K562 (cell line): ENCODE data around the gene ARPC2. TPM values are rescaled to one million over a fixed set of nuclear protein-coding genes. Genes with fewer than 3 reads are reported as not detected.

ENCODE experiments used
- ATAC-seq: fragments of 200-7000 bp; cut with Tn5 transposase; 3 replicates; pipeline ENCODE4 v1.9.1; 2020; ENCODE audit warnings: moderate library complexity
- BruUV-seq: library from RNA; stranded (reverse); fragments of 400-500 nt; replicated peaks from 2 replicates; lab custom pipeline; 2021; lab: Mats Ljungman, UMichigan
- CTCF ChIA-PET: fragments of 300-600 bp; formaldehyde crosslinking; extraction: SDS; loops from one replicate; lab custom pipeline; 2021; ENCODE audit warnings: low intra/inter-chr PET ratio; lab: Yijun Ruan, JAX
- POLR2A ChIA-PET: fragments of 300-600, 350-650 bp; sonication (Branson Sonifier 250); formaldehyde crosslinking; extraction: SDS; loops from one replicate; lab custom pipeline; 2021; ENCODE audit warnings: antibody characterized with exemption, inconsistent platforms; lab: Yijun Ruan, JAX
- DNase-seq, 4 experiments: peaks; one replicate each; pipeline versions ENCODE4 v3.0.0 to v3.0.0-alpha.2; 2011 to 2018; ENCODE audit warnings: low spot score in 3 of 4, mixed read lengths in 3 of 4; ENCODE audit errors: extremely low read depth in 1 of 4
- FAIRE-seq: peaks from 2 replicates; lab custom pipeline; 2011; peaks lifted over from hg19 to GRCh38; lab: Jason Lieb, UNC
- H2AFZ ChIP-seq: 2 replicates; pipeline ENCODE4 v1.6.0; 2011; ENCODE audit warnings: low read depth, low read length, control low read depth, inconsistent platforms
- H3K27ac ChIP-seq: fragments of 200-600 bp; 3 replicates; pipeline ENCODE4 v1.8.0; 2011; ENCODE audit warnings: low read depth, mild to moderate bottlenecking, control low read depth, inconsistent platforms, low read length, moderate library complexity, mixed read lengths; ENCODE audit errors: extremely low read depth
- H3K27me3 ChIP-seq, 2 experiments: fragments of 300-600 bp in 1 of 2; 2 replicates in 1 of 2; 3 replicates in 1 of 2; pipeline versions ENCODE4 v1.6.0 to v1.8.0; 2011; ENCODE audit warnings: inconsistent platforms in 2 of 2, low read length in 2 of 2, mild to moderate bottlenecking in 1 of 2, mixed read lengths in 1 of 2, moderate library complexity in 1 of 2; ENCODE audit not compliant: control insufficient read depth in 2 of 2, insufficient read depth in 2 of 2
- H3K36me3 ChIP-seq: fragments of 300-600 bp; 3 replicates; pipeline ENCODE4 v1.8.0; 2011; ENCODE audit warnings: mild to moderate bottlenecking, low read length, inconsistent platforms; ENCODE audit not compliant: control insufficient read depth, insufficient read depth
- H3K4me1 ChIP-seq, 2 experiments: fragments of 200-600 bp in 1 of 2; replicated peaks in 1 of 2; 2 replicates in 1 of 2; 3 replicates in 1 of 2; pipeline versions ENCODE4 v1.5.1 to v1.8.0; 2011; ENCODE audit warnings: inconsistent platforms in 2 of 2, low read length in 2 of 2, mild to moderate bottlenecking in 1 of 2, mixed read lengths in 1 of 2, moderate library complexity in 1 of 2; ENCODE audit not compliant: control insufficient read depth in 2 of 2, insufficient read depth in 2 of 2
- H3K4me2 ChIP-seq: 2 replicates; pipeline ENCODE4 v1.6.1; 2011; ENCODE audit warnings: low read length, control low read depth, inconsistent platforms, mixed read lengths; ENCODE audit not compliant: insufficient read depth
- H3K4me3 ChIP-seq: fragments of 200-600 bp; sonication (generic), shearing (Covaris generic); 2 replicates; pipeline ENCODE4 v1.5.1; 2016; ENCODE audit warnings: control low read depth, inconsistent platforms
- H3K79me2 ChIP-seq: fragments of 200-600 bp; 3 replicates; pipeline ENCODE4 v1.8.0; 2011; ENCODE audit warnings: low read length, inconsistent platforms; ENCODE audit not compliant: control insufficient read depth, insufficient read depth
- H3K9ac ChIP-seq, 2 experiments: 2 replicates each; pipeline versions ENCODE4 v1.6.0 to v1.6.1; 2011; ENCODE audit warnings: low read depth in 2 of 2, low read length in 2 of 2, control low read depth in 1 of 2, inconsistent platforms in 1 of 2, mild to moderate bottlenecking in 1 of 2, mixed read lengths in 1 of 2; ENCODE audit not compliant: insufficient read depth in 1 of 2
- H3K9me1 ChIP-seq: one replicate; pipeline ENCODE4 v1.6.0; 2011; ENCODE audit warnings: inconsistent platforms, mild to moderate bottlenecking, low read length, moderate library complexity; ENCODE audit not compliant: control insufficient read depth, insufficient read depth
- H3K9me3 ChIP-seq: replicated peaks from 2 replicates; pipeline ENCODE4 v1.5.1; 2011; ENCODE audit warnings: low read depth, low read length, inconsistent platforms; ENCODE audit not compliant: control insufficient read depth, insufficient read depth
- H4K20me1 ChIP-seq: replicated peaks from 2 replicates; pipeline ENCODE4 v1.6.1; 2011; ENCODE audit warnings: low read length, inconsistent platforms, mixed read lengths; ENCODE audit not compliant: control insufficient read depth, insufficient read depth
- CREBBP ChIP-seq: IDR thresholded peaks from one replicate; pipeline ENCODE4 v1.6.1; 2012; ENCODE audit warnings: low read depth, mild to moderate bottlenecking, control low read depth, inconsistent platforms, low read length
- KAT8 ChIP-seq: fragments of 450-650 bp; IDR thresholded peaks from 2 replicates; pipeline ENCODE4 v1.6.1; 2016; ENCODE audit warnings: low read depth, mild to moderate bottlenecking
- MBD1 ChIP-seq: fragments of 250-450 bp; sonication (Bioruptor Pico); IDR thresholded peaks from 2 replicates; pipeline ENCODE4 v1.8.0; 2022; ENCODE audit warnings: inconsistent platforms
- SMARCC2 ChIP-seq: fragments of 450-650 bp; IDR thresholded peaks from 2 replicates; pipeline ENCODE4 v1.6.1; 2017; ENCODE audit warnings: antibody characterized with exemption, moderate library complexity, mild to moderate bottlenecking, low read depth
- ZNF121 ChIP-seq: sonication (generic); formaldehyde crosslinking; conservative IDR thresholded peaks from 2 replicates; pipeline ENCODE4 v1.8.0; 2022; ENCODE audit warnings: missing genetic modification reagents
- WGBS: fragments of 100-300 bp; shearing (Covaris generic); methylation state at CpG from one replicate; pipeline ENCODE4 v1.1.6; 2016; ENCODE audit warnings: low coverage, mixed read lengths; ENCODE audit not compliant: insufficient coverage; ENCODE audit errors: missing lambda C conversion rate; 5-methylcytosine and 5-hydroxymethylcytosine counted together
- in situ Hi-C: fragments of 300-500 bp; cut with MboI; formaldehyde crosslinking; loops from 4 replicates; pipeline ENCODE4 v1.15.0; 2018; ENCODE audit warnings: inconsistent platforms, mixed read lengths
- intact Hi-C: fragments of 100-400 bp; cut with micrococcal nuclease; formaldehyde crosslinking; loops from 2 replicates; pipeline ENCODE4 v1.14.2; 2022
- polyA plus RNA-seq, 8 experiments: library from polyadenylated mRNA; depleted of rRNA in 4 of 8; stranded (reverse) in 5 of 8; unstranded in 3 of 8; fragments of >200 nt; fragmentation: Nextera tagmentation in 2 of 8; fragmentation: Illumina TruSeq in 1 of 8; extraction: Ambion mirVana in 2 of 8; extraction: Trizol in 1 of 8; gene quantifications; 2 replicates each; pipeline versions ENCODE4 v1.2.1 to v1.2.3, GENCODE V29; 2011 to 2014; ENCODE audit warnings: inconsistent platforms in 1 of 8, missing spikeins in 1 of 8
- total RNA-seq, 7 experiments: library from RNA; depleted of rRNA in 6 of 7; stranded (reverse); fragments of >200 nt in 6 of 7; fragmentation: Illumina TruSeq in 2 of 7; extraction: Trizol in 2 of 7; gene quantifications; 2 replicates each; pipeline versions ENCODE4 v1.2.1 to v1.2.3, GENCODE V29; 2011 to 2021; ENCODE audit warnings: low replicate concordance in 1 of 7

Gene ARPC2
- total and polyA plus RNA-seq, 9 of the 15 experiments (the other 6 are each of a cell fraction or from before 2014, with no cell fraction given), result 81.9 to 187 (median 103) TPM

- no peak for TF ChIP-seq MBD1
- no peak for TF ChIP-seq CREBBP
- no peak for TF ChIP-seq KAT8
- TF ChIP-seq, all 486 proteins: peak for 0
Observed at GRCh38 chr2:218255446-218255845, 38.5 kb downstream of the ARPC2 start (continued).

GRCh38 chr2:218256612-218257350 is 39.8 kb downstream of the ARPC2 start:
- H3K4me3 ChIP-seq, result no peak overlapping the region
- no peaks in the 10 kb centered on the region for H4K20me1 ChIP-seq
- no peaks in the 10 kb centered on the region for H3K9me3 ChIP-seq
- H3K9ac ChIP-seq, result no peak overlapping the region
- DNase-seq (no peak), ATAC-seq (no peak), FAIRE-seq (no peak)
- in situ Hi-C loops (loop anchor here (5.0 kb wide), 1 partner anchor 89 kb away; the partner anchor contains the start of gene CXCR1), intact Hi-C loops (loop anchor here (2.0 to 5.0 kb wide), 2 partner anchors 70 to 89 kb away; partner anchors contain the start of gene CXCR1)
- no peaks in the 10 kb centered on the region for H3K9me1 ChIP-seq
- no peaks in the 10 kb centered on the region for H3K79me2 ChIP-seq
- no TSS peak for BruUV-seq
- H3K27ac ChIP-seq, result no peak overlapping the region; the same call in 2 of the 3 replicates
- 86% methylated on average over 12 of the region's 13 CpGs for WGBS
- ChIA-PET CTCF (interaction anchor here (1.1 kb wide), 1 partner anchor 71 kb away, joined by 8 read pairs; no protein-coding TSS in a partner anchor), POLR2A (interaction anchor here (0.5 to 1.5 kb wide), 7 partner anchors 9 to 79 kb away, joined by 3 to 7 read pairs (median 3); no protein-coding TSS in a partner anchor)
- TF ChIP-seq SMARCC2 (no peak), ZNF121 (CRISPR knock-in tag) (peak; percentile 39; the same call in 1 of the 2 replicates)
- H2AFZ ChIP-seq, result peak overlapping the region; percentile 86; the same call in 1 of the 2 replicates
- H3K4me2 ChIP-seq, result no peak overlapping the region
- H3K36me3 ChIP-seq, result peaks cover 33% of the 10 kb centered on the region; the same call in 2 of the 3 replicates
- H3K4me1 ChIP-seq, result peaks cover 0 to 3% of the 10 kb centered on the region in 2 experiments; a peak in 3 of 5 replicates
- no peaks in the 10 kb centered on the region for H3K27me3 ChIP-seq
